ENCODE data around the gene ARHGAP4.

ARHGAP4 gene

GRCh38 chrX:153944140-153944799 lies 18.2 kb upstream of the ARHGAP4 start, which contains the start of gene RENBP:
TSS of gene RENBP (minus strand) at chrX:153944643. CDS start at chrX:153944610, 33 bp downstream.
- DNase-seq, result no peak

GRCh38 chrX:153941336-153942252 lies 15.5 kb upstream of the ARHGAP4 start:
- no peak for DNase-seq

GRCh38 chrX:153939573-153939972 lies 13.5 kb upstream of the ARHGAP4 start:
- no peak for DNase-seq

- no peak for DNase-seq
Measured at GRCh38 chrX:153938226-153938786, 12.2 kb upstream of the ARHGAP4 start.

GRCh38 chrX:153937056-153937455 lies 11.0 kb upstream of the ARHGAP4 start:
- DNase-seq, result no peak

- DNase-seq, result no peak
Measured at GRCh38 chrX:153935326-153935851, 9.3 kb upstream of the ARHGAP4 start.

- peak; percentile 12 for DNase-seq
Measured at GRCh38 chrX:153934762-153935325, 8.8 kb upstream of the ARHGAP4 start, which contains the start of gene NAA10. TSS of gene NAA10 (minus strand) at chrX:153935037. CDS start at chrX:153934904, 133 bp downstream.

- DNase-seq, result no peak
Measured at GRCh38 chrX:153934148-153934761, 8.2 kb upstream of the ARHGAP4 start.

- no peak for DNase-seq
Measured at GRCh38 chrX:153933748-153934147, 7.7 kb upstream of the ARHGAP4 start.

GRCh38 chrX:153932220-153932915 lies 6.3 kb upstream of the ARHGAP4 start:
- no peak for DNase-seq

GRCh38 chrX:153931748-153932147 lies 5.7 kb upstream of the ARHGAP4 start:
- no peak for DNase-seq

GRCh38 chrX:153931151-153931550 lies 5.1 kb upstream of the ARHGAP4 start:
- DNase-seq, result no peak

- DNase-seq, result no peak
Measured at GRCh38 chrX:153930011-153930910, 4.2 kb upstream of the ARHGAP4 start.

- no peak for DNase-seq
Measured at GRCh38 chrX:153929576-153929975, 3.5 kb upstream of the ARHGAP4 start.

- no peak for DNase-seq
Measured at GRCh38 chrX:153928846-153929245, 2.8 kb upstream of the ARHGAP4 start.

GRCh38 chrX:153927922-153928760 lies 2.1 kb upstream of the ARHGAP4 start:
- peak; percentile 81 for DNase-seq

- no peak for DNase-seq
Measured at GRCh38 chrX:153927672-153927921, 1.5 kb upstream of the ARHGAP4 start.

GRCh38 chrX:153926858-153927671 lies 1.0 kb upstream of the ARHGAP4 start:
- DNase-seq, result peak; percentile 2

- DNase-seq, result no peak
Measured at GRCh38 chrX:153926552-153926857, 441 bp upstream of the ARHGAP4 start.

- DNase-seq, result no peak
Measured at GRCh38 chrX:153925387-153925738, 701 bp downstream of the ARHGAP4 start.
